ENCODE results near the gene APRT. TPM values are rescaled to one million over a fixed set of nuclear protein-coding genes. Genes with fewer than 3 reads are reported as not detected.
A peak's percentile ranks its signal among the peaks of the same experiment; 100 is the strongest.

The APRT gene
- total and polyA plus RNA-seq, 9 of the 15 experiments (the other 6 are each of a cell fraction or from before 2014, with no cell fraction given): 41.7 to 409 (median 146) TPM

DNA sequence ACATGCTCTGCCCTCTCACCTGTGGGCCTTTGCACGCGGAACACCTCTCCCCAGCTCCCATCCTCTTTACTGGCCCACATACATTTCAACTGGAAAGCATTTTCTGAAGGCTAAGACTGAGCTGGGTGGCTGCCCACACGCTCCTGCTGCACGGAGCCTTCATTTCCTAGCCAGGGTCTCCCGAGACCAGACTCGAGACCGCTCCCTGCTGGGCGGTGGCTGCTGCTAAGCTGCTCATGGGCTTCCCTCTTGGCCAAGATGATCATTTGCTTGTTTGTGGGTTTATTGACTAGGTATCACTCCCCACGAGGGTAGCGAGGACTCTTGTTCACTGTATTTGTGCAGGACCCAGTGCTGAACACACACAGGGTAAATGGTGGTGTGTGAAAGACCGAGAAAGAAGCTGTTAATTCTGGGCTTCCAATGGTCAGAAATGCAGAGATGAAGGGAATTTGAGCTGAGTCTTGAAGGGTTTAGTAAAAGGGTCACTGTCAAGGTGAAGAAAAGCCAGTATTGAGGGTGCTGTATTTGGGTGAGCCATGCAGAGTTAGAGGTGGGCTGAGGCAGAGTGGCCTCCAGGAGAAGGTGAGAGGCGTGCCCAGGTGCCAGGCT is 46.1 kb upstream of the APRT start (continued):
- TF ChIP-seq PTRF (tag; IDR thresholded peaks at IDR 0.05) (no peak), NR1H2 (CRISPR knock-in tag; IDR thresholded peaks at IDR 0.05) (no peak), THAP12 (CRISPR knock-in tag; IDR thresholded peaks at IDR 0.05) (no peak), ZBTB7A (IDR thresholded peaks at IDR 0.05; ENCODE audit: borderline replicate concordance, control insufficient read depth, low read depth, low read length) (0 out of 2 replicates have a peak, but pooled peaks have one; percentile 46), MBD2 (IDR thresholded peaks at IDR 0.05; ENCODE audit: borderline replicate concordance, low read depth) (no peak), SRSF3 (IDR thresholded peaks at IDR 0.05; ENCODE audit: insufficient read depth, low read length) (no peak), RUNX1 (IDR thresholded peaks at IDR 0.05; ENCODE audit: low read depth) (no peak), NR4A1 (CRISPR knock-in tag; IDR thresholded peaks at IDR 0.05) (no peak), NR4A1 (tag; IDR thresholded peaks at IDR 0.05) (no peak), ZEB2 (IDR thresholded peaks at IDR 0.05) (no peak), SRSF1 (IDR thresholded peaks at IDR 0.05; ENCODE audit: low read depth, low read length) (no peak), ZNF609 (CRISPR knock-in tag; IDR thresholded peaks at IDR 0.05; ENCODE audit: borderline replicate concordance) (no peak), CREB3L1 (IDR thresholded peaks at IDR 0.05; ENCODE audit: borderline replicate concordance, low read depth) (0 out of 2 replicates have a peak, but pooled peaks have one; percentile 15), DACH1 (IDR thresholded peaks at IDR 0.05; ENCODE audit: partially characterized antibody) (no peak), VEZF1 (CRISPR knock-in tag; IDR thresholded peaks at IDR 0.05) (no peak)
- TF ChIP-seq, protein P1, sequence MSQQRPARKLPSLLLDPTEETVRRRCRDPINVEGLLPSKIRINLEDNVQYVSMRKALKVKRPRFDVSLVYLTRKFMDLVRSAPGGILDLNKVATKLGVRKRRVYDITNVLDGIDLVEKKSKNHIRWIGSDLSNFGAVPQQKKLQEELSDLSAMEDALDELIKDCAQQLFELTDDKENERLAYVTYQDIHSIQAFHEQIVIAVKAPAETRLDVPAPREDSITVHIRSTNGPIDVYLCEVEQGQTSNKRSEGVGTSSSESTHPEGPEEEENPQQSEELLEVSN (IDR thresholded peaks at IDR 0.05; ENCODE audit: borderline replicate concordance in 1 of 2, extremely low read depth in 1 of 2, insufficient read depth in 1 of 2, insufficient read length in 1 of 2, low read depth in 1 of 2, low read length in 1 of 2, poor library complexity in 1 of 2, severe bottlenecking in 1 of 2): peak in 1 of 2 experiments; percentile 13
